Colonic mucosa (tissue), 4 donors: Measurements from ENCODE around the gene ADAMTS17. TPM values are rescaled to one million over a fixed set of nuclear protein-coding genes. Genes with fewer than 3 reads are reported as not detected.

Experiments
- DNase-seq: peaks from one replicate; pipeline ENCODE4 v3.0.0-alpha.2; 2020
- H3K27ac ChIP-seq: fragments of 200-600 bp; one replicate; pipeline ENCODE4 v1.8.0; 2021
- H3K27me3 ChIP-seq: fragments of 200-600 bp; one replicate; pipeline ENCODE4 v1.8.0; 2021
- H3K36me3 ChIP-seq: fragments of 200-600 bp; one replicate; pipeline ENCODE4 v1.8.0; 2021
- H3K4me1 ChIP-seq: fragments of 200-600 bp; one replicate; pipeline ENCODE4 v1.8.0; 2021; ENCODE audit warnings: mild to moderate bottlenecking
- H3K4me3 ChIP-seq: fragments of 200-600 bp; one replicate; pipeline ENCODE4 v1.8.0; 2021
- H3K9ac ChIP-seq, 2 donors: one replicate each; pipeline ENCODE4 v1.7.0; 2013; ENCODE audit warnings: control low read depth in 2 of 2, low read depth in 2 of 2, low read length in 2 of 2
- H3K9me3 ChIP-seq: fragments of 200-600 bp; one replicate; pipeline ENCODE4 v1.8.0; 2021
- CTCF ChIP-seq: fragments of 200-600 bp; IDR thresholded peaks from one replicate; pipeline ENCODE4 v1.8.0; 2022; ENCODE audit warnings: antibody characterized with exemption, mild to moderate bottlenecking
- intact Hi-C: fragments of 100-400 bp; cut with DNase I; formaldehyde crosslinking; loops from one replicate; pipeline ENCODE4 v1.14.1; 2022
- total RNA-seq, 2 donors: library from RNA; stranded (reverse); fragmentation: NEBNext Ultra II Directional in 1 of 2; extraction: Animal tissue kit (Norgen Biotek cat#: 25700) in 1 of 2; gene quantifications; one replicate each; pipeline ENCODE4 v1.2.1, GENCODE V29; 2021
- donor health status: healthy.
- donor health status: DM: no; HTN: no; CAD: no.
- donor health status: DM: no; HTN: no; CAD: no.

Gene ADAMTS17
- total RNA-seq, 2 donors from 2014 or later = 4.2 to 8.3 TPM

- no peak for TF ChIP-seq CTCF
- no peak overlapping the region for H3K27ac ChIP-seq
- H3K4me3 ChIP-seq = no peak overlapping the region
- no peaks in the 10 kb centered on the region for H3K27me3 ChIP-seq
- no peak overlapping the region for H3K9ac ChIP-seq
- H3K36me3 ChIP-seq = no peaks in the 10 kb centered on the region
- intact Hi-C loops = no loop called here
- H3K9me3 ChIP-seq = no peaks in the 10 kb centered on the region
- no peak for DNase-seq
- no peaks in the 10 kb centered on the region for H3K4me1 ChIP-seq
Measured at GRCh38 chr15:100083572-100083971, 258.2 kb downstream of the ADAMTS17 start.

- Histone ChIP-seq H3K4me1 (no peaks in the 10 kb centered on the region), H3K27ac (no peak overlapping the region), H3K4me3 (no peak overlapping the region), H3K9ac (no peak overlapping the region), H3K27me3 (no peaks in the 10 kb centered on the region), H3K9me3 (no peaks in the 10 kb centered on the region), H3K36me3 (no peaks in the 10 kb centered on the region)
- TF ChIP-seq CTCF = no peak
- intact Hi-C loops = no loop called here
- DNase-seq = no peak
Measured at GRCh38 chr15:100082761-100083402, 258.9 kb downstream of the ADAMTS17 start.

- intact Hi-C loops = no loop called here
- no peak for TF ChIP-seq CTCF
- H3K9me3 ChIP-seq = no peaks in the 10 kb centered on the region
- no peaks in the 10 kb centered on the region for H3K4me1 ChIP-seq
- no peak for DNase-seq
- no peaks in the 10 kb centered on the region for H3K27me3 ChIP-seq
- no peak overlapping the region for H3K9ac ChIP-seq
- no peak overlapping the region for H3K27ac ChIP-seq
- no peaks in the 10 kb centered on the region for H3K36me3 ChIP-seq
- no peak overlapping the region for H3K4me3 ChIP-seq
Measured at GRCh38 chr15:100081454-100081853, 260.3 kb downstream of the ADAMTS17 start.

- Histone ChIP-seq H3K27ac (no peak overlapping the region), H3K36me3 (no peaks in the 10 kb centered on the region), H3K9ac (no peak overlapping the region), H3K4me1 (no peaks in the 10 kb centered on the region), H3K4me3 (no peak overlapping the region), H3K27me3 (no peaks in the 10 kb centered on the region), H3K9me3 (no peaks in the 10 kb centered on the region)
- intact Hi-C loops = no loop called here
- DNase-seq = no peak
- no peak for TF ChIP-seq CTCF
Measured at GRCh38 chr15:100078511-100079220, 263.1 kb downstream of the ADAMTS17 start.

- no peak overlapping the region for H3K27ac ChIP-seq
- no peak for TF ChIP-seq CTCF
- H3K4me1 ChIP-seq = no peaks in the 10 kb centered on the region
- H3K27me3 ChIP-seq = no peaks in the 10 kb centered on the region
- no peak for DNase-seq
- H3K36me3 ChIP-seq = no peaks in the 10 kb centered on the region
- H3K4me3 ChIP-seq = no peak overlapping the region
- no peaks in the 10 kb centered on the region for H3K9me3 ChIP-seq
- intact Hi-C loops = no loop called here
- H3K9ac ChIP-seq = no peak overlapping the region
Measured at GRCh38 chr15:100075229-100075628, 266.5 kb downstream of the ADAMTS17 start.
